Neuronal stem cell (in vitro differentiated cells): ENCODE data around the gene SPRED1.

Experiments used
- DNase-seq: peaks from one replicate; pipeline ENCODE4 v3.0.0-alpha.2; 2013; ENCODE audit warnings: low spot score
- H2AFZ ChIP-seq: one replicate; pipeline ENCODE4 v1.6.1; 2013; ENCODE audit warnings: mild to moderate bottlenecking, low read length, inconsistent platforms
- H2AK5ac ChIP-seq: 2 replicates; pipeline ENCODE4 v1.6.1; 2013; ENCODE audit warnings: low read depth, mild to moderate bottlenecking, inconsistent platforms, low read length, moderate library complexity, mixed read lengths
- H2BK120ac ChIP-seq: 2 replicates; pipeline ENCODE4 v1.6.1; 2013; ENCODE audit warnings: low read depth, mild to moderate bottlenecking, inconsistent platforms, low read length, moderate library complexity, mixed read lengths
- H2BK12ac ChIP-seq: one replicate; pipeline ENCODE4 v1.6.1; 2013; ENCODE audit warnings: low read length, inconsistent platforms
- H2BK15ac ChIP-seq: 2 replicates; pipeline ENCODE4 v1.6.1; 2013; ENCODE audit warnings: mild to moderate bottlenecking, low read length, inconsistent platforms, mixed read lengths
- H2BK5ac ChIP-seq: one replicate; pipeline ENCODE4 v1.6.1; 2013; ENCODE audit warnings: inconsistent platforms, mild to moderate bottlenecking, low read length, moderate library complexity
- H3K14ac ChIP-seq: one replicate; pipeline ENCODE4 v1.6.1; 2013; ENCODE audit warnings: low read length, inconsistent platforms
- H3K18ac ChIP-seq: 2 replicates; pipeline ENCODE4 v1.6.1; 2013; ENCODE audit warnings: low read length, inconsistent platforms
- H3K23ac ChIP-seq: 2 replicates; pipeline ENCODE4 v1.6.1; 2013; ENCODE audit warnings: low read depth, mild to moderate bottlenecking, mixed read lengths, low read length, inconsistent platforms; ENCODE audit not compliant: poor library complexity
- H3K27ac ChIP-seq: replicated peaks from 3 replicates; pipeline ENCODE4 v1.5.1; 2013; ENCODE audit warnings: low read length, inconsistent platforms
- H3K27me3 ChIP-seq, 3 experiments: 2 replicates each; pipeline ENCODE4 v1.6.1; 2013; ENCODE audit warnings: low read length in 3 of 3, mild to moderate bottlenecking in 2 of 3, inconsistent platforms in 1 of 3, low read depth in 1 of 3, mixed read lengths in 1 of 3, moderate library complexity in 1 of 3; ENCODE audit not compliant: control insufficient read depth in 3 of 3, insufficient read depth in 3 of 3
- H3K36me3 ChIP-seq, 2 donors: replicated peaks in 1 of 2; 2 replicates each; pipeline ENCODE4 v1.6.1; 2013; ENCODE audit warnings: low read length in 2 of 2; ENCODE audit not compliant: control insufficient read depth in 2 of 2, insufficient read depth in 2 of 2
- H3K4ac ChIP-seq: 2 replicates; pipeline ENCODE4 v1.6.1; 2013; ENCODE audit warnings: inconsistent platforms, mild to moderate bottlenecking, low read length, moderate library complexity
- H3K4me1 ChIP-seq, 2 donors: 1 replicate in 1 of 2; 2 replicates in 1 of 2; pipeline ENCODE4 v1.6.1; 2013; ENCODE audit warnings: low read length in 2 of 2, low read depth in 1 of 2; ENCODE audit not compliant: control insufficient read depth in 2 of 2, insufficient read depth in 1 of 2
- H3K4me2 ChIP-seq: one replicate; pipeline ENCODE4 v1.6.1; 2013; ENCODE audit warnings: mild to moderate bottlenecking, low read length, inconsistent platforms; ENCODE audit not compliant: insufficient read depth, poor library complexity, severe bottlenecking
- H3K4me3 ChIP-seq, 2 donors: 2 replicates each; pipeline ENCODE4 v1.5.1; 2013; ENCODE audit warnings: low read length in 2 of 2, mild to moderate bottlenecking in 2 of 2, inconsistent platforms in 1 of 2, moderate library complexity in 1 of 2
- H3K79me1 ChIP-seq: one replicate; pipeline ENCODE4 v1.6.1; 2013; ENCODE audit warnings: low read depth, mild to moderate bottlenecking, inconsistent platforms, low read length, moderate library complexity
- H3K9ac ChIP-seq: one replicate; pipeline ENCODE4 v1.6.1; 2013; ENCODE audit warnings: mild to moderate bottlenecking, low read depth, low read length, inconsistent platforms; ENCODE audit not compliant: poor library complexity
- H3K9me3 ChIP-seq, 2 donors: replicated peaks in 1 of 2; 2 replicates each; pipeline versions ENCODE3 to v1.6.1; 2013; ENCODE audit warnings: low read length in 2 of 2, mild to moderate bottlenecking in 2 of 2, inconsistent platforms in 1 of 2, low read depth in 1 of 2, mixed read lengths in 1 of 2, moderate library complexity in 1 of 2; ENCODE audit not compliant: control insufficient read depth in 2 of 2, insufficient read depth in 1 of 2
- H4K8ac ChIP-seq: one replicate; pipeline ENCODE4 v1.6.1; 2013; ENCODE audit warnings: low read depth, mild to moderate bottlenecking, inconsistent platforms, low read length, moderate library complexity
- H4K91ac ChIP-seq: one replicate; pipeline ENCODE4 v1.6.1; 2013; ENCODE audit warnings: low read length, low read depth, mild to moderate bottlenecking, inconsistent platforms; ENCODE audit not compliant: poor library complexity
- WGBS, 2 donors: extraction: QIAGEN DNeasy Blood & Tissue Kit; methylation state at CpG; one replicate each; pipeline ENCODE4 v1.1.7; 2013; ENCODE audit warnings: missing lambda C conversion rate in 2 of 2, mixed read lengths in 1 of 2; ENCODE audit not compliant: insufficient read length in 2 of 2, insufficient replicate concordance in 1 of 2; ENCODE audit errors: extremely low coverage in 2 of 2; 5-methylcytosine and 5-hydroxymethylcytosine counted together

Gene SPRED1

DNA sequence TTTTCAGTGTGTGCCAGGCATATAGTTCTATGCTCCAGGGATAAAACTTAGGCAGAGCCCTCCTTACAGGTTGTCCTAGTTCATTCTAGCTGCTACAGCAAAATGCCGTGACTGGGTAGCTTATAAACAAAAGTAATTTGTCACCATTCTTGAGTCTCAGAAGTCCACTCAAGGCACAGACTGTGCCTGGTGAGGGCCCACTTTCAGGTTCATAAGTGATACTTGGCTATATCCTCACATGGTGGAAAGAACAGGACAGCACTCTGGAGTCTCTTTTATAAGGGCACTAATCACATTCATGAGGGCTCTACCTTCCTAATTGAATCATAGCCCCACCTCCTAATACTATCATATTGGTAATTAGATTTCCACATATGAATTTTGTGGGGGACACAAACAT lies 80.1 kb downstream of the SPRED1 start:
- no peak for DNase-seq
- Histone ChIP-seq H3K4ac (no peak overlapping the region), H4K91ac (no peak overlapping the region), H3K23ac (no peak overlapping the region), H3K18ac (no peak overlapping the region), H3K4me3 (no peak overlapping the region), H3K36me3 (peaks cover 1 to 99% of the 10 kb centered on the region in 2 donors), H4K8ac (no peak overlapping the region), H2BK120ac (no peak overlapping the region), H3K27me3 (no peaks in the 10 kb centered on the region), H2AFZ (no peak overlapping the region), H2BK5ac (no peak overlapping the region), H3K9ac (no peak overlapping the region), H3K9me3 (no peaks in the 10 kb centered on the region), H3K14ac (no peak overlapping the region), H3K4me1 (no peaks in the 10 kb centered on the region), H2BK12ac (no peak overlapping the region), H2AK5ac (no peak overlapping the region), H2BK15ac (no peak overlapping the region), H3K4me2 (no peak overlapping the region), H3K79me1 (no peaks in the 10 kb centered on the region), H3K27ac (no peak overlapping the region)
- WGBS, 2 donors, result no CpG with 5 or more reads among the region's 1 CpG

GRCh38 chr15:38335116-38335515 lies 82.5 kb downstream of the SPRED1 start:
- Histone ChIP-seq H2AFZ (no peak overlapping the region), H3K9ac (no peak overlapping the region), H2BK5ac (no peak overlapping the region), H2AK5ac (no peak overlapping the region), H2BK12ac (no peak overlapping the region), H3K18ac (no peak overlapping the region), H3K14ac (no peak overlapping the region), H3K27me3 (no peaks in the 10 kb centered on the region), H4K8ac (no peak overlapping the region), H2BK120ac (no peak overlapping the region), H3K4me3 (no peak overlapping the region), H2BK15ac (no peak overlapping the region), H3K4me2 (no peak overlapping the region), H4K91ac (no peak overlapping the region), H3K23ac (no peak overlapping the region), H3K4me1 (no peaks in the 10 kb centered on the region), H3K9me3 (no peaks in the 10 kb centered on the region), H3K36me3 (peaks cover 1 to 96% of the 10 kb centered on the region in 2 donors), H3K27ac (no peak overlapping the region), H3K4ac (no peak overlapping the region), H3K79me1 (no peaks in the 10 kb centered on the region)
- peak; percentile 53 for DNase-seq
- WGBS, 2 donors, result no CpG with 5 or more reads among the region's 1 CpG

- Histone ChIP-seq H3K27me3 (no peaks in the 10 kb centered on the region), H2BK12ac (no peak overlapping the region), H3K27ac (no peak overlapping the region), H2BK15ac (no peak overlapping the region), H3K4me3 (no peak overlapping the region), H2AFZ (no peak overlapping the region), H3K4ac (no peak overlapping the region), H2AK5ac (no peak overlapping the region), H2BK120ac (no peak overlapping the region), H3K18ac (no peak overlapping the region), H3K14ac (no peak overlapping the region), H4K91ac (no peak overlapping the region), H2BK5ac (no peak overlapping the region), H3K9ac (no peak overlapping the region), H3K36me3 (peaks cover 4 to 100% of the 10 kb centered on the region in 2 donors), H3K79me1 (no peaks in the 10 kb centered on the region), H4K8ac (no peak overlapping the region), H3K4me2 (no peak overlapping the region), H3K23ac (no peak overlapping the region), H3K9me3 (peaks cover 0 to 6% of the 10 kb centered on the region in 2 donors), H3K4me1 (no peaks in the 10 kb centered on the region)
- no peak for DNase-seq
- no CpG with 5 or more reads among the region's 2 CpGs for WGBS, 2 donors
These were observed 91.7 kb downstream of the SPRED1 start for GRCh38 chr15:38344351-38344750.

- WGBS, 2 donors, result no CpG with 5 or more reads among the region's 3 CpGs
- H3K4me2 ChIP-seq, result no peak overlapping the region
- no peak overlapping the region for H2BK15ac ChIP-seq
- H3K4ac ChIP-seq, result no peak overlapping the region
- peaks cover 14 to 100% of the 10 kb centered on the region in 2 donors for H3K36me3 ChIP-seq
- H3K14ac ChIP-seq, result no peak overlapping the region
- H3K27ac ChIP-seq, result no peak overlapping the region
- DNase-seq, result no peak
- no peaks in the 10 kb centered on the region for H3K4me1 ChIP-seq
- no peak overlapping the region for H2AK5ac ChIP-seq
- H3K9ac ChIP-seq, result no peak overlapping the region
- no peak overlapping the region for H2BK5ac ChIP-seq
- no peaks in the 10 kb centered on the region for H3K27me3 ChIP-seq
- H2BK12ac ChIP-seq, result no peak overlapping the region
- no peak overlapping the region for H3K23ac ChIP-seq
- no peak overlapping the region for H2AFZ ChIP-seq
- H3K79me1 ChIP-seq, result no peaks in the 10 kb centered on the region
- no peak overlapping the region for H3K4me3 ChIP-seq
- H4K8ac ChIP-seq, result no peak overlapping the region
- no peak overlapping the region for H4K91ac ChIP-seq
- H3K18ac ChIP-seq, result no peak overlapping the region
- no peak overlapping the region for H2BK120ac ChIP-seq
- H3K9me3 ChIP-seq, result peaks cover 0 to 3% of the 10 kb centered on the region in 2 donors
These were observed 96.6 kb downstream of the SPRED1 start for GRCh38 chr15:38349251-38349650.
